Stimulated activated CD8-positive, alpha-beta memory T cell treated with anti-CD3 and anti-CD28 coated beads, Interleukin-7, amount 100 ng/mL, for 24 hours (primary cell): ENCODE results near the gene COL1A2.

Source experiments
- DNase-seq: peaks from one replicate; pipeline ENCODE4 v3.0.0-alpha.2; 2020; ENCODE audit warnings: low read depth

COL1A2 gene

GRCh38 chr7:94394437-94395140, at the start of gene COL1A2:
TSS of gene COL1A2 (plus strand) at chr7:94394895. CDS start at chr7:94395032, 137 bp downstream.
- no peak for DNase-seq

- DNase-seq = no peak
Measured at GRCh38 chr7:94345907-94346306, 48.8 kb upstream of the COL1A2 start.

DNA sequence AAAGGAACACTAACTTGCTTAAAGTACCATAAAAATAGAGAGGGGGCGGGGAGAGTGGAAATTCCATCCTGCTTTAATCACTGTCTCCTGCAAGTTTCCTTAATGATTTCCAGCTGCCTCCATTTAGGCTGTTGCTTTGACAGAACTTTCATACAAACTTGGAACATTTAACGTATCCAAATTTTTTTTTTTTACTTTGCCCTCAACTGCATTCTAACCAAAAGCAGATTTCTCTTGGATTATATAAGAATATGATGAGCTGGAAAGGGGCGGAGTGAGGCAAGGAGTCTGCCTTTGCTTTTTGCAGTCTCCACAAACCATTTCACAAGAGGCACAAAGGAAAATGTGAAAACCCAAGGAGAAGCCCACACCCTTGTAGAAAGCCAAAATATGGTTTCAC, 46.6 kb upstream of the COL1A2 start:
- no peak for DNase-seq

DNA sequence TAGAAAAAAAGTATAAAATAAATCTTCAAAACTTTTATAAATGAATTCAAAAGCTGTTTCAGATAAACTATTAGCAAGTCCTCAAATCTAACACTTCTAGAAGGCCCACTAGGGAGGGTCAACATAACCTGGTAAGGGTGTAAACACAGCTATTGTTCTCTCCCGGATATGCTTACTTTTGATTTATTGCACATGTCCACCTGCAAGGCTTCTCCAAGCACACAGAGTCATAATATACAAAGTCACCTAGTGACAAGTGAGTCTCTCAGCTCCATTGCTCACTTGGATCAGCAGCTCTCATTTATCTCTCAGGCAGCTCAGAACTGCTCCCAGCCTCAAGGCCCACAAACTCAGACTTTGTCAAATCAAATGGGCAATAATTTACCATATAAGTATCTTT, 44.0 kb upstream of the COL1A2 start:
- no peak for DNase-seq

GRCh38 chr7:94351703-94352102, 43.0 kb upstream of the COL1A2 start:
- DNase-seq = no peak

GRCh38 chr7:94352887-94353286, 41.8 kb upstream of the COL1A2 start:
- DNase-seq = no peak

DNA sequence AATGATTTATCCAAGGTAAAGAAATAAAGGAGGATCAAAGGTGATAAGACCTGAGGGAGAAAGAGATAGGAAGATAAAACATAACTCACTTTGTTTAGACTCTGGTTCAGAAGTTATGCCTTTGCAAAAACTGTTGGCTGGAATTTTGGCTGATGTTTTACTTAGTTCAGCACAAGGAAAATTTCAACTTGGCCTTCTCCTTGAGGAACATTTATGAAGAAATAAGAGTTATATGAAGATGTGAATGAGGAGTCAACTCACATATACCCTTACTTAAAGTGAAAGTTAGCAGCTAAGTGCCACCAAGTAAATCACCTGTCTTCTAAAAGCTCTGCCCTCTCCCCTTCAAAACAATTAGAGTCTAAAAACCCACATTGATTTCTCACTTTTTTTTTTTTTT, 39.7 kb upstream of the COL1A2 start:
- DNase-seq = no peak

DNA sequence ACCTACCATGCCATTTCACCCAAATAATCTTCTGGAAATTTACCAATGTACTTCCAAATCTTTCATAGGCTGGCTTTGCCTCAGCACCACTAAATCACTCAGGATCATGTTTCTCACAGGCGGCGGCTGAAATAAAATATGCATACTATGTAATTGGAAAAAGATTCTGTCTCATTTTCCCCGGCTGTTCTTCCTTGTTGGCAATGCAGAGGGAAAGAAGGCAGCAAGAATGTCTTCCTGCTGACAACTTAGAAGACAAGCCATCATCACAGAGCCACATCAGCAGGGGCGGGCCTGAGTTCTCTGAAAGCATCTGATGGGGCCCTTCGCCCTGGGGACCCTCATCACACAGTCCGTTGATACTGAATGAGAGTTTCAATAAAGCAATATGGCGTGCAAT, 39.2 kb upstream of the COL1A2 start:
- DNase-seq = no peak

DNA sequence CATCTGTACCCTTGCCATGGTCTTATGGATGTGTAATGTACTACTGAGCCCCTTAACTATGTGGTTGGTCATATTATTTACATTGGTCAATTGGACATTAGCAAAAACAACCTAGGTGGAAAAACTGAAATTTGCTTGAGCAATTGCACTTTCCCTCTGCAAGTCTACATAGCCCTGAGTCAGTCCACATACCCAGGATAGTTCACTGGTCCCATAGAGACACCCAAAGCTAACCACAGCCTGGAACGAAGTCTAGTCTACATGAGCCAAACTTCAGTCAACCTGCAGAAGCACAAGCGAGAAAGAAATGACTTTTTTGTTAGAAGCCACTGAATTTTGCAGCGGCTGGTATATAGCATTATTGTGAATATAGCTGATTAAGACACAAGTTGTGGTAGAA, 37.6 kb upstream of the COL1A2 start:
- no peak for DNase-seq

DNA sequence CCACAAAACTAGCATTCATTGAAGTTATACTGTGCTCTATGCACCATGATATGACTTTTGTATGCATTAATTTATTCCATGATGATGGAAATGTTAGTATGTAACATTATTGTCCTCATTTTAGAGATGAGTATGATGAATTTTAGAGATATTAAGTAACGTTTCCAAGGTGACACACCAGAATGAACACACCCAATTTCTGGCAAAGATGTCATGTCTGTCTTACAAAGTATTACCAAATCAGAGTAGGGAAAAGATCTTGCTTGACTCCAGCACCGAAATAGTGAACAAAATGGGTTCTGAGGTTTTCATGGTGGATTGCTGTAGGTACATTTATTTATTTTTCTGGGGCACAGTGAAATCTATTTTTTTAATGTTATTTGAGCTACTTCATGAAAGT, 33.8 kb upstream of the COL1A2 start:
- no peak for DNase-seq

GRCh38 chr7:94362276-94362675, 32.4 kb upstream of the COL1A2 start:
- DNase-seq = no peak

- DNase-seq = no peak
Measured at GRCh38 chr7:94364816-94365215, 29.9 kb upstream of the COL1A2 start.

GRCh38 chr7:94366163-94366562, 28.5 kb upstream of the COL1A2 start:
- no peak for DNase-seq

DNA sequence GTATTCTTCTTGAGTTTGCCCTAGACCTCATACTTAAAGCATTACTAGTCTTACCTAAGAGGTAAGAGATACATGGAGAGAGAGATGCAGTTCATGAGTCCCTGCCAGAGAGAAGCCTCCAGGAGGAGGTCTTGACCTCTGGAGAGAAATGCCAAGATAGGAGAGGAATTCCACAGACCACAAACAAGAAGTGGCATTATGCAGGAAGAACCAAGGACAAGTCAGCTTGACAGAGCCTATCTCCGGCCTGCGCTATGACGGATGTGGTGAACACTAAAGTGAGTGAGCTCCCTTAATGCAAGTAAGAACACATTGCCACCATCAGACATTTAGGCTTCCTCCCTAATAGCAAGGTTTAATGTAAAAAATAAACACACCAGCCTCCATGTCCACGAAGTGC, 27.9 kb upstream of the COL1A2 start:
- no peak for DNase-seq

DNA sequence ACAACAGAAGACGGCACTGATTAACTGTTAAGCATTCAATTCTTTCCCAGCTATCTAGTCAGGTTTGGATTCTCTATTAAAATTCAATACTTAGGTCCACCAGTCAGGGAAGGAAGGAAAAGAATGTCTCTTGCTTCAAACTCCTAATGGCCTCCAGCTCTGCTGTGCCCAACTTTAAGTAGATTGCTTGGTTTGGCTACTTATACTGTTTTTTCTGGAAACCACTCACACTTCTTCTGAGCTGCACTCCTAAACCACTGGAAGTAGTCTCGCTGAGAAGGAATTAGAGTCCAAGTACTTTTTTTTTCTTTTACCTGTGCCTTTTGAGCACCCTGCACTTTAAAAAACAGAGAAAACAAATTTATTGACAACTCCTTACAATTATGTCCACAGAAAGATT, 26.7 kb upstream of the COL1A2 start:
- DNase-seq = no peak

GRCh38 chr7:94368371-94368791, 26.3 kb upstream of the COL1A2 start:
- DNase-seq = no peak

DNA sequence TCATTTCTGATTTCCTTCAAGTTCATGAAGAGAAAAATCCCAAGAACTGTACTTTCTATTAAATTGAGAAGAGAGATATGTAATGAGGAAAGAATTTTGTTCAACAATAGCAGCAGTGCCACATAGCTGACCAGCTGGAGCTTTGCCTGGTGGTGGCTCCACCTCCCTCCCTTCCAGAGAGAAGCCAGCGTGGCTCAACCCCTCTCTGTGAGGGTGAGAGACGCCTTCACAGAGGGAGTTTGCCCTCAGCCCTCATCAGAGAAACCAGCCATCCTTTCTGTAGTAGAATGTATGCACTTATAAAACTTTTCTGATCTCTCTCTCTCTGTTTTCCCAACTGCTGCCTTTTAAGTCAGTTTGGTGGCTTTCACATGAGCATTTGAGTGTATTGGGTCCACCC, 20.5 kb upstream of the COL1A2 start:
- DNase-seq = no peak

DNA sequence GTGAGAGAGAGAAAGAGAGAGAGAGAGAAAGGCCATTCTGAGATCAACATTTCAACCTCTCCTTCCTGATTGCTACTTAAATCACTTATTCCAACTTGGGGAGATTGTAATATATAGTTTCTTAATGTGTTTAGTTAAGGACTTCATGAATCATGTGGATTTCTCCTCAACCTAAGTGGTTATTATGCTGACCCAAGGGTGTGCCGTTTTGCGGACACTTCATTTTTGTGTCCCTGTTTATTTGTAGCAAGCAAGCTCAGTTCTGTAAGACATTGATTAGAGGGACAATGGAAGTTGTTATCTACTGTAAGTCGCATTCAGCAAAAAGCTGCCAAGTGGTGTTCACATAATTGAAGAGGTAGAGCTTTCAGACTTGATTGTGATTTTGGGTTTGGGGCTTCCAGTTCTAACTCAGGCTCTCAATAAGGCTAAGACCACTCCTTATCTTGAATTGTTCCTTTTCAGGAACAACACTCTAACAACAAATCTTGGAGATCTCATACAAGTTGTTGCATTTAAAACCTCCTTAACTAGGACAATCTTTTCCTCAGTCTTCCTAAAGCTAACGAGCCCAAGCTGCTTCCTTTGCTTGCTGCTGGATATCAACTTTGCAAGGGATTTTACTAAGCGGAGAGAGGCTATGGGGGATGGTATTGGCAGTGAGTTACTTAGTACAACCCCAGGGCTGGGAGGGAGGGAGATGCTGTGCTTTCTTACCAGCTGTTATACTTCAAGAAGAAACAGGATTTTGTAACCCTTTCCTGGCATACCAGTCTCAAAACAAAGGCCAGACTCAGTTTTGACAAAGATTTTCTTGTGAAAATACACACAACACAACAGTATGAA, 19.8 kb upstream of the COL1A2 start:
- no peak for DNase-seq

GRCh38 chr7:94375691-94376090, 19.0 kb upstream of the COL1A2 start:
- DNase-seq = no peak

DNA sequence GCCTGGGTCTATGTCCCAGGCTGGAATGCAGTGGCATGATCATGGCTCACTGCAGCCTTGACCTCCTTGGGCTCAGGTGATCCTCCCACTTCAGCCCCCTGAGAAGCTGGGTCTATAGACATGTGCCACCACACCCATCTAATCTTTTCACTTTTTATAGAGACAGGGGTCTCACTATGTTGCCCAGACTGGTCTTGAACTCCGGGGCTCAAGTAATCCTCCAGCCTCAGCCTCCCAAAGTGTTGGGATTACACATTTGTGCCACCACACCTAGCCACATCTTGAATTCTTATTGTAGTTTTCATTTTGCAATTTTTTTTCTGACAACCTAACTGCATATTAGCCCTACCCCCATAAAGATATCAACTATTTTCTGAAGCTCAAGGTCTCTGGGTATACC, 18.4 kb upstream of the COL1A2 start:
- no peak for DNase-seq

DNA sequence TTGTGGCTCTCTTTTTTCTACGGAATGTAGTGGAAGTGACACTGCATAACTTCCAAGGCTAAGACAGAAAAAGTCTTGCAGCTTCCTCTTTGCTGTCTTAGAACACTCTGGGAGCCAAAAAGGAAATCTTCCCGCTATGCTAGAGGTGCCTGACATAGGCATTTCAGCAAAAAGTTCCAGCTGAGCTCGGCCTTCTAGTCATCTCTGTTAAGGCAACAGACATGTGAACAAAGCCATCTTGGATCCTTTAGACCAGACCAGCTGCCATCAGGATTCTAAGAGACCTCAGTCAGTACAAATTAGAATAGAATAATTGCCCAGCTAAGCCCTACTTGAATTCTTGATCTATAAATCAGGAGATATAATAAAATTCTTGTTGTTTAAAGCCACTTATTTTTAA, 16.3 kb upstream of the COL1A2 start:
- no peak for DNase-seq

DNA sequence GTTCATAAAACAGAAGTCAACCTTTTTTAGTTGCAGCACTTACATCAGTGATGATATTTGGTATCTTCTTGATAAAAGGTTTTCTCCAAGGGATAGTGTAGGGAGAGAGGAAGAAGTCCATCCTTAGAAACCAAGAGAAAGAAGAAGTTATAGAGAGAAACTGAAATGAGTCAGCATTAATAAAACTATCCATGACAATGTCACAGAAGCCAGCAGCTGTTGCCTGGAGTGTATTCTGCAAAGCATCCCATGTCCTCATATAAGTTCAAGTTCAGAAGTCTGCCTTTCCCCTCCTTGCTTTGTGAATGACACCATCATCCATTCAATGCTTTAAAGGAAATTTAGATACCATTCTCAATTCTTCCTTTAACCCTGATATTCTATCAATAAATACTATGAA, 14.4 kb upstream of the COL1A2 start:
- no peak for DNase-seq

DNA sequence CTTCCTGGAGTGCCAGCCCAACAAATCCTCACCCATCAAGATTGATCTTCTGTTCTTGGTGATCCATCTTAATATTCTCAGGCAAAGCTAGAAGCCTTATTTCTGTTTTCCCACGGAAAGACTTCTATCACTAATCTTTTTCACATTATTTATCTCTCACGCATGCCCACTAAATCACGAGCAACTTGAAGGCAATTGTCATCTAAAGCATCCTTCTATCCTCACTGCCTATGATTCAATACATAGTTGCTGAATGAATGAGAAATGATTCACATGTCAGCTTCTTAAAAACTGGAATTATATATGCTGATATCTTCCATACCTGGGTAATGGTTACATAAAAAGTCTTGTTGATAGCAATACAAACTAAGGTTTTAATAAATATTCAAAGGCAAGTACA, 12.6 kb upstream of the COL1A2 start:
- DNase-seq = no peak

DNA sequence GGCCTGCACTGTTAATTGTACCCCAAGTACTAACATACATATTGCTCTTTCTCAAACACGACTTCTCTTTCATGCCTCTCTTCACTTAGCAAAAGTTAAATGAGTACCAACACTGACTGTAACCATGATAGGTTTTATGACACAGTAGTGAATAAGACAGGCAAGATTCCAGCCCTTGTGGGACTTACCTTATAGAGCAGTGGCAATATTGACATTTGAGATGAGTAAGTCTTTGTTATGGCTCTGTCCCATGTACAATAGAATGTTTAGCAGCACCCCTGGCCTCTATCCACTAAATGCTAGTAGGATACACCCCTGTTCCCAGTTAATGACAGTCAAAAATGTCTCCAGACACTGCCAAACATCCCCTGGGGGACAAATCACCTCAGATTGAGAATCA, 11.9 kb upstream of the COL1A2 start:
- DNase-seq = no peak
